Measurements from ENCODE around the gene ADAM12.

DNA sequence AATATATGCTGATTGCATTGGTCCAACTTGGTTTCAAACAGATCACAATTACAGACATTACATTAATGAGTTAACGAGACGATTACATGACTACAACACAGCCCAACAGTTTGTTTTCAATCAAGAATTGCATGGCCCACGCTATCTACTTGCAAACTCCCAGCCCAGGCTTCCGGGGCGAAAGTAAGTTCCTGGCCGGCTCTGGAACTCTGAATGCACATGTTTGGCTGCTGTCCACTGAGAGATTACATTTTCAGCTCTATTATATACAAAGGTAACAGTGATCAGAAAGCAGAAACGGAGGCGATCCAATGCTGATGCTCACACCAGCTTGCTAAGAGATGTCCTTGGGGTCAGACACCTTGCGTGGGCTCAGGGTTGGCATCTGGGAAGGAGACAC lies 285.6 kb downstream of the ADAM12 start:
- no peak for TF ChIP-seq POLR2AphosphoS5 (IDR thresholded peaks at IDR 0.05; ENCODE audit: control insufficient read depth, insufficient read depth, low read depth, low read length)
- no peak for TF ChIP-seq KLF10 (CRISPR knock-in tag; IDR thresholded peaks at IDR 0.05)
- TF ChIP-seq ZNF696 (CRISPR knock-in tag; conservative IDR thresholded peaks at IDR 0.05): no peak
- TF ChIP-seq FOXJ3 (CRISPR knock-in tag; IDR thresholded peaks at IDR 0.05): no peak
- no peak for TF ChIP-seq HDAC8 (tag; IDR thresholded peaks at IDR 0.05)
- TF ChIP-seq, protein P1, sequence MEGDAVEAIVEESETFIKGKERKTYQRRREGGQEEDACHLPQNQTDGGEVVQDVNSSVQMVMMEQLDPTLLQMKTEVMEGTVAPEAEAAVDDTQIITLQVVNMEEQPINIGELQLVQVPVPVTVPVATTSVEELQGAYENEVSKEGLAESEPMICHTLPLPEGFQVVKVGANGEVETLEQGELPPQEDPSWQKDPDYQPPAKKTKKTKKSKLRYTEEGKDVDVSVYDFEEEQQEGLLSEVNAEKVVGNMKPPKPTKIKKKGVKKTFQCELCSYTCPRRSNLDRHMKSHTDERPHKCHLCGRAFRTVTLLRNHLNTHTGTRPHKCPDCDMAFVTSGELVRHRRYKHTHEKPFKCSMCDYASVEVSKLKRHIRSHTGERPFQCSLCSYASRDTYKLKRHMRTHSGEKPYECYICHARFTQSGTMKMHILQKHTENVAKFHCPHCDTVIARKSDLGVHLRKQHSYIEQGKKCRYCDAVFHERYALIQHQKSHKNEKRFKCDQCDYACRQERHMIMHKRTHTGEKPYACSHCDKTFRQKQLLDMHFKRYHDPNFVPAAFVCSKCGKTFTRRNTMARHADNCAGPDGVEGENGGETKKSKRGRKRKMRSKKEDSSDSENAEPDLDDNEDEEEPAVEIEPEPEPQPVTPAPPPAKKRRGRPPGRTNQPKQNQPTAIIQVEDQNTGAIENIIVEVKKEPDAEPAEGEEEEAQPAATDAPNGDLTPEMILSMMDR (IDR thresholded peaks at IDR 0.05 in 2 of 3, conservative IDR thresholded peaks at IDR 0.05 in 1 of 3; ENCODE audit: insufficient read depth in 2 of 3, low read depth in 1 of 3, low read length in 3 of 3): no peak
- TF ChIP-seq POLR2A (conservative IDR thresholded peaks at IDR 0.05): no peak
- no peak for TF ChIP-seq TAF15 (IDR thresholded peaks at IDR 0.05; ENCODE audit: low read depth, low read length)

All from K562 (cell line).